ENCODE data around the gene OPN1SW.

The OPN1SW gene

GRCh38 chr7:128791972-128792327, 16.4 kb upstream of the OPN1SW start:
- no peaks in the 10 kb centered on the region for H3K4me1 ChIP-seq
- H3K36me3 ChIP-seq: peaks cover 27% of the 10 kb centered on the region
- peak; percentile 32 for DNase-seq
- H3K9me3 ChIP-seq: no peaks in the 10 kb centered on the region
- H3K27me3 ChIP-seq: no peaks in the 10 kb centered on the region
- no peak for TF ChIP-seq CTCF (IDR thresholded peaks at IDR 0.05; ENCODE audit: low read depth, low read length)
- H3K4me3 ChIP-seq (ENCODE audit: low read depth, low read length): peak overlapping the region; percentile 94

GRCh38 chr7:128791121-128791971, 15.8 kb upstream of the OPN1SW start, which contains the start of gene CCDC136:
Gene CCDC136 (plus strand): TSS chr7:128791968. CDS start chr7:128792412, 444 bp downstream.
- DNase-seq: peak; percentile 90
- H3K4me1 ChIP-seq: no peaks in the 10 kb centered on the region

GRCh38 chr7:128790315-128791041, 14.9 kb upstream of the OPN1SW start:
- no peak for TF ChIP-seq CTCF (IDR thresholded peaks at IDR 0.05; ENCODE audit: low read depth, low read length)
- Histone ChIP-seq H3K27me3 (no peaks in the 10 kb centered on the region), H3K4me3 (ENCODE audit: low read depth, low read length) (peak overlapping the region; percentile 94), H3K4me1 (no peaks in the 10 kb centered on the region), H3K9me3 (no peaks in the 10 kb centered on the region), H3K36me3 (peaks cover 16% of the 10 kb centered on the region)
- DNase-seq: no peak

More at GRCh38 chr7:128791121-128791971, 15.8 kb upstream of the OPN1SW start, which contains the start of gene CCDC136:
- no peak for TF ChIP-seq CTCF (IDR thresholded peaks at IDR 0.05; ENCODE audit: low read depth, low read length)
- Histone ChIP-seq H3K9me3 (no peaks in the 10 kb centered on the region), H3K36me3 (peaks cover 25% of the 10 kb centered on the region), H3K27me3 (no peaks in the 10 kb centered on the region), H3K4me3 (ENCODE audit: low read depth, low read length) (peak within 1 kb of the TSS; percentile 94)

- H3K4me3 ChIP-seq (ENCODE audit: low read depth, low read length): no peak overlapping the region
- no peaks in the 10 kb centered on the region for H3K9me3 ChIP-seq
- no peak for DNase-seq
- no peak for TF ChIP-seq CTCF (IDR thresholded peaks at IDR 0.05; ENCODE audit: low read depth, low read length)
- no peaks in the 10 kb centered on the region; the same call in 1 of the 2 replicates for H3K36me3 ChIP-seq
- peaks cover under 1% of the 10 kb centered on the region; the same call in 1 of the 2 replicates for H3K4me1 ChIP-seq
- no peaks in the 10 kb centered on the region for H3K27me3 ChIP-seq
Observed at GRCh38 chr7:128788446-128789412, 13.1 kb upstream of the OPN1SW start.

- no peaks in the 10 kb centered on the region for H3K9me3 ChIP-seq
Observed at GRCh38 chr7:128785738-128786137, 10.1 kb upstream of the OPN1SW start.

More at GRCh38 chr7:128785738-128786137, 10.1 kb upstream of the OPN1SW start:
- H3K27me3 ChIP-seq: no peaks in the 10 kb centered on the region
- no peaks in the 10 kb centered on the region for H3K36me3 ChIP-seq
- no peak for DNase-seq
- H3K4me1 ChIP-seq: peaks cover 5% of the 10 kb centered on the region; the same call in 1 of the 2 replicates
- TF ChIP-seq CTCF (IDR thresholded peaks at IDR 0.05; ENCODE audit: low read depth, low read length): no peak
- no peak overlapping the region for H3K4me3 ChIP-seq (ENCODE audit: low read depth, low read length)
